ENCODE measurements around the gene TSR3.

- TF ChIP-seq POLR2AphosphoS5 (IDR thresholded peaks at IDR 0.05; ENCODE audit: low read depth, low read length) (no peak), TAF1 (IDR thresholded peaks at IDR 0.05; ENCODE audit: borderline replicate concordance, insufficient read depth, low read length) (no peak), REST (IDR thresholded peaks at IDR 0.05; ENCODE audit: insufficient read depth in 1 of 2, low read depth in 2 of 2, low read length in 2 of 2) (no peak)
Measured at GRCh38 chr16:1336619-1337018, 15.1 kb downstream of the TSR3 start.
